GM18505 (cell line): ENCODE results near the gene JOSD2.

Source experiments
- ATAC-seq: cut with Tn5 transposase; IDR thresholded peaks from one replicate; pipeline ENCODE4 v1.9.1; 2021; ENCODE audit not compliant: unreplicated experiment
- POLR2A ChIP-seq: IDR thresholded peaks from 4 replicates; pipeline ENCODE4 v1.6.1; 2011; ENCODE audit warnings: borderline replicate concordance; ENCODE audit not compliant: insufficient read depth, insufficient read length; ENCODE audit errors: extremely low read depth

The JOSD2 gene

GRCh38 chr19:50501568-50502475 is 9.2 kb downstream of the JOSD2 start:
- TF ChIP-seq POLR2A = no peak

GRCh38 chr19:50501186-50501567 is 9.8 kb downstream of the JOSD2 start:
- no peak for TF ChIP-seq POLR2A
- ATAC-seq = no peak

More at GRCh38 chr19:50501568-50502475, 9.2 kb downstream of the JOSD2 start:
- no peak for ATAC-seq

- ATAC-seq = no peak
- no peak for TF ChIP-seq POLR2A
These were observed 10.2 kb downstream of the JOSD2 start for GRCh38 chr19:50500753-50501151.

- ATAC-seq = no peak
These were observed 10.8 kb downstream of the JOSD2 start for GRCh38 chr19:50500060-50500752.

GRCh38 chr19:50498219-50499056 is 12.6 kb downstream of the JOSD2 start:
- ATAC-seq = no peak
- no peak for TF ChIP-seq POLR2A

More at GRCh38 chr19:50500060-50500752, 10.8 kb downstream of the JOSD2 start:
- TF ChIP-seq POLR2A = no peak

- no peak for ATAC-seq
- no peak for TF ChIP-seq POLR2A
These were observed 14.0 kb downstream of the JOSD2 start for GRCh38 chr19:50497022-50497405.

- no peak for ATAC-seq
- TF ChIP-seq POLR2A = no peak
These were observed 14.6 kb downstream of the JOSD2 start for GRCh38 chr19:50496189-50497021.

GRCh38 chr19:50495020-50495531 is 15.9 kb downstream of the JOSD2 start:
- TF ChIP-seq POLR2A = no peak
- no peak for ATAC-seq

GRCh38 chr19:50494186-50495019 is 16.6 kb downstream of the JOSD2 start:
- TF ChIP-seq POLR2A = no peak
- ATAC-seq = no peak

GRCh38 chr19:50493171-50493570 is 17.8 kb downstream of the JOSD2 start:
- no peak for TF ChIP-seq POLR2A
- no peak for ATAC-seq

- TF ChIP-seq POLR2A = no peak
- ATAC-seq = no peak
These were observed 18.5 kb downstream of the JOSD2 start for GRCh38 chr19:50492303-50493052.
